Stimulated activated CD4-positive, alpha-beta T cell treated with anti-CD3 and anti-CD28 coated beads, Interleukin-15, amount 100 ng/mL, for 24 hours (primary cell): Measurements from ENCODE around the gene WDR48.
"Not testable (repeated sequence)": the region's sequence is repeated elsewhere in the genome, so short reads cannot be mapped to it uniquely, and the experiment has no call there.

ENCODE experiments used
- DNase-seq: peaks from one replicate; pipeline ENCODE4 v3.0.0-alpha.2; 2020

The WDR48 gene

GRCh38 chr3:39051649-39052561, at the start of gene WDR48, which contains the start of gene SCN11A:
TSS of gene WDR48 (plus strand) at chr3:39052016. CDS start at chr3:39052026, 10 bp downstream.
TSS of gene SCN11A (minus strand) at chr3:39051944. CDS start at chr3:38950362, 101,582 bp downstream.
- DNase-seq = peak; percentile 97

DNA sequence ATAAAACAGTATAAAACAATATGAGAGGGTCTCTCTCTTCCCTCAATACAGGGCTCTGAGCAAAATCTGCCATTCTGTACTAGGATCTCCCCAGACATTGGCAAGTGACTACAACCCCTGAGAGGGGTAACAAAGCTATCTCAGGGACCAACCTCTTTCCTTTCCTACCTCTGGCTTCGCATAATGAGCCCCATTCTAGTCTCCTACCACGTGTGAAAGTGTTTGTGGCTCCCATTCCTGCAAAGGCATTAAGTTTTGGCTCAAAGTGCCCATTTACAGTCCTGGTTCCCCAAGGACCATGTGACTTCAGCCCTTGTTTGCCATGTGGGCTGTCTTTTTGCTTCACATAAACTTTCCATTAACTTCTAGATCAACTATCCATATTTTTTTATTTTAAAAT, 46.5 kb upstream of the WDR48 start:
- no peak for DNase-seq

GRCh38 chr3:39011191-39011736, 40.6 kb upstream of the WDR48 start:
- no peak for DNase-seq

GRCh38 chr3:39013289-39013688, 38.5 kb upstream of the WDR48 start:
- DNase-seq = no peak

GRCh38 chr3:39013921-39014509, 37.8 kb upstream of the WDR48 start:
- no peak for DNase-seq

DNA sequence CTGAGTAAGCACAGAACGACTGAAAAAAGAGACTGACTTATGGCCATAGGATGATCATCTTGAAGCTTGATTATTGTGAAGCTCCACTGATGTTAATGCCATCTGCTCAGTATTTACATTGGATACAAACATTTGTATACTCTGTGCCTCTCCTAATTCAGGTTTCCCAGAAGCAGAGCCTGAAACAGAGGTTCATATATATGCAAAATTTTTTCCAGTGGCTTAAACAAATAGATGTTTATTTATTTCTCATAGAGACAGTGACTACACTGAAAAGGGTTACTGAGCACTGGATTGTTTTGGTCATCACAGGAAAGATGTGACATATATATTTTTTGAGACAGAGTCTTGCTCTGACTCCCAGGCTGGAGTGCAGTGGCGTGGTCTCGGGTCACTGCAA, 36.4 kb upstream of the WDR48 start:
- DNase-seq = no peak

GRCh38 chr3:39019299-39019698, 32.5 kb upstream of the WDR48 start:
- no peak for DNase-seq

DNA sequence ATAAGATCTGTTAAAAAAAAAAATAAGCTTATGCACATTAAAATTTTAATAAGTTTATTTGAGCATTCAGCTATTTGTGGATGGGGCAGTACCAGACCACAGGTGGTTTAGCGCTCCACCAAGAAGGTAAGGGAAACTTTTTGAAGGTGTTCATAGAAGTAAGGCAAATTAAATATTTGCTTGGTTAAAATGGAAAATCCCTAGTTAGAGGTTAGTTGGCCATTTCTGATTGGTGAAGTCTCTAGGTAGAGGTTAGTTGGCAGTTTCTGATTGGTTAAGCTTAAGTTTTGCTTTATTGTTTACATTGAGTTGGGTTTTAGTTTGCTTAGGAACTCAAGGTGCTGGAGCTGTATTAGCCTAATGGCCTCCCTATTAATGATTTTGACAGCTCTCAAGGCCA, 30.8 kb upstream of the WDR48 start:
- no peak for DNase-seq

DNA sequence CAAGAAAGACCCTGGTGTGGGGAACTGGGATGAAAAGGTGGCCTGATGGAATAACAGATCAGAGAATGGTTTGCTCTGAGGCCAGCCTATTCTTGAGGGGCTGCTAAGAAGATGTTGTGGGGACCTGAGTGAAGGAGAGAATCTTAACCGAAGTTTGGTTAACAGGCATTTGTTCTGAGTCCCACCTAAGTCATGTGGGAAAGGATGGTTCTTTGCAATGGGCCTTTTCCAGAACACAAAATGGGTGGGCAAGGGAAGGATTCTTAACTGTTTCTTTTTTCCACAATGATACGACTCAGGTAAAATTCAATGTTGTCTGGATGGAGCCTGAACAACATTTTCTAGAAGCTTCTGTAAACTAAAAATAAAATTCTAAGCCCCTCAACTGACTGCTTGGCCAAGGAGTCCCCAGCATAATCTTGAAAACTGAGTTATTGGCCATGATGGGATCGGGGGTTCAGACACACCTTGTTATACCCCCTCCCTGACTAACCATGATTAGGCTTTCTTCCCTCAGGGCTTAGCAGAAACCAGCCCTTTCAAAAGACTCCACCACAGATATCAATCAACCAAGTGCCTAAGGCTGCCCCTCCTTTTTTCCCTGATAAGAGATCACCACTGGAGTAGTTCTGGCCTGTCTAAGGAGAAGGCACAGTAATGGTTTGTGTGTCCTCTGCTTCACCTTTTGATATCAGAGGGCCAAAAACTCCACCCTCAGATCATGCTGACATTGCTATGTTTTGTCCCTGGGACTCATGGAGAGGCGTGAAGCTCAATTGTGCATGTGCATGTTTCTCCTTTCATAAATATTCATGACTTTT, 30.1 kb upstream of the WDR48 start:
- no peak for DNase-seq

- DNase-seq = no peak
Measured at GRCh38 chr3:39022286-39022630, 29.6 kb upstream of the WDR48 start.

DNA sequence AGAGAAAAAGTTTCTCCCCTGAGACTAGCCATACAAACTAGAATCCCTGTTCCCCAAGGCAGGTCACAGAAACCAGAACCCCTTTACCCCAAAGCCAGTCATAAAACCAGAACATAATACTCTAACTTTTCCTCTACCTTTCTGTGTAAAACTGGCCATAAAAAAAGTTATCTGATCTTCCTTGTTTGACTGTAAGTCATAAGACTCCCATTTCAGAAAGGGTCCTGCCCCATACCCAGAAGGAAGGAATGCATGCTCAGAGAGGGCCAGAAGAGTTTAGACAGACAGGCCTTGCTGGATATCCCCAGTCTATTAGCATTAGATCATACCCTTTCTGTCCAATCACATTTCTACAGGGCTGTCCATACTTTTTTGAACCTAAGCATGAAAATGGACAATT, 27.3 kb upstream of the WDR48 start:
- DNase-seq = no peak

GRCh38 chr3:39025222-39025970, 26.4 kb upstream of the WDR48 start:
- DNase-seq = no peak

GRCh38 chr3:39028546-39028945, 23.3 kb upstream of the WDR48 start:
- no peak for DNase-seq

DNA sequence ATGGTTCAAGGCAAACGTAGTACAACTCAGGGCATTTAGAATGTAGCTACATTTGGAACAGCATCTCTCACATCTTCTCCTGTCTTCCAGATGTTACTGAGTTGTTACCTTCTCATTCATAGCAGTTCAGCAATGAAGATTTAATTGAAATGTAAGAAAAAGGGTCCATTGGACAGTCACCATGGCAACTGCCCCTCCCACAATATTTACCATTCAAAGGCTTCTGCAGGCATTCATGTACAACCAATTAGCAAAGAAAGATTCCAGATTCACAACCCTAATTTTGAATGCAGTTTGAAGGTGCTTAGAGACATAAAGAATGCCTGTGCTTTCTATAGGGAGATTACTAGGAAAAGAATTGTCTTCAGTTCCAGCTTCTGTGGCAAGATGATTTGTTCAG, 22.3 kb upstream of the WDR48 start:
- no peak for DNase-seq

DNA sequence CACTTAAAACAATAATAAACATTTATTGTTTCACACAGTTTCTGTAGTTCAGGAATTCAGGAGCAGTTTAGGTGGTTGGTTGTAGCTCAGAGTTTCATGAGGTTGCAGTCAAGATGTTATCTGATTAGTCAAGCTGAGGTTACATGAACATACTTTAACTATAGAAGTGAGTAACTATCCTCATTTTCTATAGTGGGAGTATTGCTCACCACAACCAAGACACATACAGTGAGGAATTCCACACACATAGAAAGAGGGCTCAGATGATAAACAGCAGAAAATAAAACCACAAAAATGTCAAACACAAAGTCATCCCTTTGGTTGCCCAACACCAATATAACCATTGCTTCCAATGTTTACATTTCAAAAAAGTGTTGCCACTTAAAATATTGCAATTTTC, 13.7 kb upstream of the WDR48 start:
- DNase-seq = no peak

DNA sequence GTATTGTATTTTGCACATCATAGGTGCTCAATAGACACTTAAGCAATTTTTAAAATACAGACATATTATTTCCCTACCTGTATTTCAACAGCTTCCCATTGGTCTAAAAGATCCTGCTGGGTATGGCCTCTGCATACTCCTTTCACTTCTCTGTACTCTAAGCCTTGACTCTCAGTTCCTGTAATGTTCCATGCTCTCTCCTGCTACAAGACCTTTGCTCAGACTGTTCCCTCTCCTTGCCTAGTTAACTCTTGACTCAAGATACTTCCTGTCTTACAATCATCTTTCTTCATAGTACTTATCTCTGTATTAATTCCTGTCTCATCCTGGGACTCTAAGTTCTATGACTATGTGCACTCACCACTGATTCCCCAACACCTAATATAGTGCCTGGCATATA, 1.8 kb upstream of the WDR48 start:
- DNase-seq = no peak

- no peak for DNase-seq
Measured at GRCh38 chr3:39052583-39052982, 767 bp downstream of the WDR48 start.

- DNase-seq = no peak
Measured at GRCh38 chr3:39053696-39054095, 1.9 kb downstream of the WDR48 start.

- no peak for DNase-seq
Measured at GRCh38 chr3:39056151-39056550, 4.3 kb downstream of the WDR48 start.

DNA sequence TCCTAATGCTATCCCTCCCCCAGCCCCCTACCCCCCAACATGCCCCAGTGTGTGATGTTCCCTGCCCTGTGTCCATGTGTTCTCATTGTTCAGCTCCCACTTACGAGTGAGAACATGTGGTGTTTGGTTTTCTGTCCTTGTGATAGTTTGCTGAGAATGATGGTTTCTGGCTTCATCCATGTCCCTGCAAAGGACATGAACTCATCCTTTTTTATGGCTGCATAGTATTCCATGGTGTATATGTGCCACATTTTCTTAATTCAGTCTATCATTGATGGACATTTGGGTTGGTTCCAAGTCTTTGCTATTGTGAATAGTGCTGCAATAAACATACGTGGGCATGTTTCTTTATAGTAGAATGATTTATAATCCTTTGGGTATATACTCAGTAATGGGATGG, 9.4 kb downstream of the WDR48 start:
- DNase-seq = not testable (repeated sequence)

DNA sequence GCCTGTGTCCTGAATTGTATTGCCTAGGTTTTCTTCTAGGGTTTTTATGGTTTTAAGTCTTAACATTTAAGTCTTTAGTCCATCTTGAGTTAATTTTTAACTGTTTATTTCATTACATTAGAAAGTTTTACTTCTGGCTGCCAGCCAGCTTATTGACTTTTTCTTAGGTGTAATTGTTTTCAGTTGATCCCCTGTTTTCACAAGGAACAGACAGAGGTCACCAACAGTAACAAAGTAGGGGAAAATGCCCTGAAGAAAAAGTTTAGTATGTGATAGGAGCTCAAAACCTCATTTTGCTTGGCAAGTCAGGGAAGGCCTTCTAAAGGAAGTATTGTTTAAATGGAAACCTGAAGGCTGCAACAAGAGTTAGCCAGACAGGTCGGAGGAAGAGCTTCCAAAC, 10.4 kb downstream of the WDR48 start:
- no peak for DNase-seq

- no peak for DNase-seq
Measured at GRCh38 chr3:39063143-39063542, 11.3 kb downstream of the WDR48 start.

DNA sequence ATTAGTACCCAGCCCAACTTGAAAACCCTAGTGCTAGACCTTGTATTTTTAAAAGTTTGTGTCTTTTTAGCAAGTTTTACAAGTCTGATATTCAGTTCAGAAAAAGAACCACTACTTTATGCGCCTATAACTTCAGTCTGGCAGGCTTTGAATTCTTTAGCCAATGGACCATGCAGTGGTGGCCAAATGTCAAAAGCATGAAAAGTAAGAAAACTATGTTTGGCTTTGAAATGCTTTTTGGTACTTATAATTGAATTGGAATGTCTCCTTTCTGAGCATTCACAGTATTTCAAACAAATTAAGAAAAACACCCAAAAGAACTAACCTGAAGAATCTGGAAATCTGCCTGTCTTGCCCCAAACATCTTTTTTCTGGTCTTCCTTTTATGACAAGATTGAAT, 12.8 kb downstream of the WDR48 start:
- DNase-seq = no peak
